ENCODE data around the gene NFATC2IP. TPM values are rescaled to one million over a fixed set of nuclear protein-coding genes. Genes with fewer than 3 reads are reported as not detected.

The NFATC2IP gene
- polyA plus RNA-seq, 2 of the 4 experiments (the other 2 are of a cell fraction) = 29.7 to 32.2 TPM

- no peaks in the 10 kb centered on the region for H3K9me3 ChIP-seq
- H3K27ac ChIP-seq = no peak overlapping the region
- ChIA-PET CTCF (no interaction called here), POLR2A (no interaction called here)
- no peaks in the 10 kb centered on the region for H3K4me1 ChIP-seq
- no peak for ATAC-seq
- no peak for TF ChIP-seq MYC (IDR thresholded peaks at IDR 0.05; ENCODE audit: borderline replicate concordance, low read length)
- TF ChIP-seq CBX8 (IDR thresholded peaks at IDR 0.05) = no peak
- TF ChIP-seq CTCF (IDR thresholded peaks at IDR 0.05) = no peak
- no peak for TF ChIP-seq HES2 (IDR thresholded peaks at IDR 0.05)
- TF ChIP-seq MAZ (IDR thresholded peaks at IDR 0.05; ENCODE audit: borderline replicate concordance, low read depth, low read length) = no peak
- TF ChIP-seq BHLHE40 (IDR thresholded peaks at IDR 0.05; ENCODE audit: low read depth, low read length) = no peak
- TF ChIP-seq RCOR1 (IDR thresholded peaks at IDR 0.05; ENCODE audit: low read depth, low read length) = no peak
- TF ChIP-seq EP300 (IDR thresholded peaks at IDR 0.05) = no peak
- TF ChIP-seq REST (IDR thresholded peaks at IDR 0.05) = no peak
- no peak for TF ChIP-seq GATA3 (IDR thresholded peaks at IDR 0.05; ENCODE audit: borderline replicate concordance)
- TF ChIP-seq JUNB (IDR thresholded peaks at IDR 0.05) = no peak
- TF ChIP-seq MAFK (IDR thresholded peaks at IDR 0.05; ENCODE audit: partially characterized antibody) = no peak
- no peak for TF ChIP-seq HMGXB4 (CRISPR knock-in tag; IDR thresholded peaks at IDR 0.05; ENCODE audit: borderline replicate concordance)
- TF ChIP-seq CEBPB (IDR thresholded peaks at IDR 0.05) = no peak
- no peak for TF ChIP-seq ZC3H11A (IDR thresholded peaks at IDR 0.05)
- no peak for FAIRE-seq
- WGBS (ENCODE audit: missing lambda C conversion rate) = 71% methylated on average over 14 of the region's 14 CpGs
- DNase-seq (ENCODE audit: low read depth in 1 of 2, low spot score in 1 of 2) = no peak
- H3K4me3 ChIP-seq = no peak overlapping the region
- H3K4me2 ChIP-seq = no peak overlapping the region
Measured at GRCh38 chr16:29009050-29009837, 58.5 kb downstream of the NFATC2IP start.

- Histone ChIP-seq H3K4me3 (no peak overlapping the region), H3K27ac (no peak overlapping the region), H3K9me3 (no peaks in the 10 kb centered on the region), H3K4me2 (no peak overlapping the region), H3K4me1 (no peaks in the 10 kb centered on the region)
- TF ChIP-seq ZFP36 (IDR thresholded peaks at IDR 0.05; ENCODE audit: borderline replicate concordance, partially characterized antibody) (no peak), JUN (IDR thresholded peaks at IDR 0.05) (no peak), CEBPB (IDR thresholded peaks at IDR 0.05) (no peak)
- FAIRE-seq (no peak), DNase-seq (ENCODE audit: low read depth in 1 of 2, low spot score in 1 of 2) (no peak), ATAC-seq (no peak)
- ChIA-PET POLR2A (no interaction called here), CTCF (interaction anchor here (0.7 to 1.9 kb wide), 2 partner anchors 32 to 36 kb away, joined by 3 to 6 read pairs; partner anchors contain the start of gene SPNS1)
- WGBS (ENCODE audit: missing lambda C conversion rate) = 89% methylated on average over 2 of the region's 2 CpGs
Measured at GRCh38 chr16:29009838-29010166, 59.1 kb downstream of the NFATC2IP start.

Measured in A549 (cell line).